IMR-90 (cell line): Measurements from ENCODE around the gene FERMT3. TPM values are rescaled to one million over a fixed set of nuclear protein-coding genes. Genes with fewer than 3 reads are reported as not detected.

Experiments used
- ATAC-seq: fragments of 200-7000 bp; cut with Tn5 transposase; 2 replicates; pipeline ENCODE4 v1.9.1; 2020; ENCODE audit warnings: low read depth, mild to moderate bottlenecking, moderate library complexity
- BruUV-seq: library from RNA; stranded (reverse); fragments of 400-500 nt; replicated peaks from 2 replicates; lab custom pipeline; 2021; lab: Mats Ljungman, UMichigan
- CTCF ChIA-PET: fragments of 300-600 bp; formaldehyde crosslinking; extraction: SDS; loops from one replicate; lab custom pipeline; 2021; ENCODE audit warnings: antibody characterized with exemption; lab: Yijun Ruan, JAX
- POLR2A ChIA-PET: fragments of 300-600 bp; sonication (Branson Sonifier 250); formaldehyde crosslinking; loops from one replicate; lab custom pipeline; 2022; ENCODE audit warnings: antibody characterized with exemption; ENCODE audit not compliant: unreplicated experiment; lab: Charles Lee
- DNase-seq: peaks from one replicate; pipeline ENCODE4 v3.0.0; 2013
- H2AFZ ChIP-seq: replicated peaks from 2 replicates; pipeline ENCODE3; 2013; ENCODE audit warnings: low read length, mild to moderate bottlenecking; ENCODE audit not compliant: poor library complexity
- H2AK5ac ChIP-seq: 2 replicates; pipeline ENCODE4 v1.6.1; 2013; ENCODE audit warnings: low read depth, low read length, inconsistent platforms
- H2AK9ac ChIP-seq: replicated peaks from 2 replicates; pipeline ENCODE3; 2013; ENCODE audit warnings: mild to moderate bottlenecking, low read depth, low read length, moderate library complexity; ENCODE audit not compliant: poor library complexity
- H2BK120ac ChIP-seq: 2 replicates; pipeline ENCODE4 v1.6.1; 2013; ENCODE audit warnings: low read depth, low read length, inconsistent platforms
- H2BK15ac ChIP-seq: 3 replicates; pipeline ENCODE4 v1.6.1; 2013; ENCODE audit warnings: low read depth, low read length, inconsistent platforms
- H2BK20ac ChIP-seq: 2 replicates; pipeline ENCODE4 v1.6.1; 2013; ENCODE audit warnings: low read depth, mild to moderate bottlenecking, inconsistent platforms, low read length, moderate library complexity
- H2BK5ac ChIP-seq: 2 replicates; pipeline ENCODE4 v1.6.1; 2013; ENCODE audit warnings: mild to moderate bottlenecking, low read depth, low read length, inconsistent platforms; ENCODE audit not compliant: poor library complexity, severe bottlenecking
- H3K14ac ChIP-seq: replicated peaks from 2 replicates; pipeline ENCODE4 v1.6.1; 2013; ENCODE audit warnings: low read depth, low read length, inconsistent platforms
- H3K18ac ChIP-seq: 2 replicates; pipeline ENCODE4 v1.6.1; 2013; ENCODE audit warnings: low read depth, low read length, control low read depth
- H3K23ac ChIP-seq: 2 replicates; pipeline ENCODE4 v1.6.1; 2013; ENCODE audit warnings: low read depth, low read length, inconsistent platforms
- H3K27ac ChIP-seq: 2 replicates; pipeline ENCODE4 v1.5.1; 2013; ENCODE audit warnings: mild to moderate bottlenecking, control low read depth, low read length; ENCODE audit not compliant: insufficient read depth
- H3K27me3 ChIP-seq: 2 replicates; pipeline ENCODE4 v1.6.1; 2013; ENCODE audit warnings: low read length; ENCODE audit not compliant: control insufficient read depth, insufficient read depth
- H3K36me3 ChIP-seq: 2 replicates; pipeline ENCODE4 v1.6.1; 2013; ENCODE audit warnings: low read length, mixed read lengths; ENCODE audit not compliant: control insufficient read depth, insufficient read depth
- H3K4ac ChIP-seq: 2 replicates; pipeline ENCODE4 v1.6.1; 2013; ENCODE audit warnings: low read depth, low read length, inconsistent platforms
- H3K4me1 ChIP-seq: 2 replicates; pipeline ENCODE4 v1.6.1; 2013; ENCODE audit warnings: low read length, mixed read lengths; ENCODE audit not compliant: control insufficient read depth, insufficient read depth
- H3K4me2 ChIP-seq: 2 replicates; pipeline ENCODE4 v1.6.1; 2013; ENCODE audit warnings: low read depth, mild to moderate bottlenecking, control low read depth, low read length, moderate library complexity
- H3K4me3 ChIP-seq: 2 replicates; pipeline ENCODE4 v1.5.1; 2013; ENCODE audit warnings: low read depth, mild to moderate bottlenecking, control low read depth, low read length, moderate library complexity; ENCODE audit not compliant: insufficient read depth
- H3K56ac ChIP-seq: 2 replicates; pipeline ENCODE4 v1.6.1; 2013; ENCODE audit warnings: low read length, inconsistent platforms; ENCODE audit not compliant: insufficient read depth; ENCODE audit errors: extremely low read depth
- H3K79me1 ChIP-seq, 2 experiments: 2 replicates each; pipeline ENCODE4 v1.6.1; 2013; ENCODE audit warnings: low read length in 2 of 2, inconsistent platforms in 1 of 2, low read depth in 1 of 2
- H3K9ac ChIP-seq: 2 replicates; pipeline ENCODE4 v1.6.1; 2013; ENCODE audit warnings: low read depth, low read length, control low read depth
- H3K9me1 ChIP-seq: 2 replicates; pipeline ENCODE4 v1.6.1; 2013; ENCODE audit warnings: low read length, inconsistent platforms; ENCODE audit not compliant: insufficient read depth
- H3K9me3 ChIP-seq: 2 replicates; pipeline ENCODE4 v1.6.1; 2013; ENCODE audit warnings: low read length; ENCODE audit not compliant: control insufficient read depth, insufficient read depth
- H4K20me1 ChIP-seq: 2 replicates; pipeline ENCODE4 v1.6.1; 2013; ENCODE audit warnings: low read length, inconsistent platforms; ENCODE audit not compliant: insufficient read depth
- H4K5ac ChIP-seq: 2 replicates; pipeline ENCODE4 v1.6.1; 2013; ENCODE audit warnings: mild to moderate bottlenecking, low read depth, low read length, control low read depth
- H4K8ac ChIP-seq, 2 experiments: 2 replicates each; pipeline ENCODE4 v1.6.1; 2013; ENCODE audit warnings: low read depth in 2 of 2, low read length in 2 of 2, control low read depth in 1 of 2, inconsistent platforms in 1 of 2
- H4K91ac ChIP-seq: 2 replicates; pipeline ENCODE4 v1.6.1; 2013; ENCODE audit warnings: low read depth, low read length, inconsistent platforms; ENCODE audit not compliant: insufficient read depth
- BHLHE40 ChIP-seq: fragments of 150-350 bp; IDR thresholded peaks from 2 replicates; pipeline ENCODE4 v1.6.1; 2016; ENCODE audit warnings: mild to moderate bottlenecking, low read depth, low read length
- CEBPB ChIP-seq: IDR thresholded peaks from 2 replicates; pipeline ENCODE4 v1.6.1; 2012; ENCODE audit warnings: low read depth, low read length, improper control_type of control experiment
- CHD1 ChIP-seq: IDR thresholded peaks from 2 replicates; pipeline ENCODE4 v1.6.1; 2012; ENCODE audit warnings: low read depth, low read length, improper control_type of control experiment
- FOS ChIP-seq: fragments of 150-350 bp; IDR thresholded peaks from 2 replicates; pipeline ENCODE4 v1.6.1; 2016; ENCODE audit warnings: low read depth, low read length
- MAFK ChIP-seq: IDR thresholded peaks from 2 replicates; pipeline ENCODE4 v1.6.1; 2012; ENCODE audit warnings: low read depth, low read length, improper control_type of control experiment
- MAZ ChIP-seq: IDR thresholded peaks from 2 replicates; pipeline ENCODE4 v1.6.1; 2012; ENCODE audit warnings: low read depth, mild to moderate bottlenecking, low read length, improper control_type of control experiment, moderate library complexity, borderline replicate concordance
- MXI1 ChIP-seq: IDR thresholded peaks from 2 replicates; pipeline ENCODE4 v1.6.1; 2012; ENCODE audit warnings: low read depth, mild to moderate bottlenecking, low read length, moderate library complexity, borderline replicate concordance
- NFE2L2 ChIP-seq: fragments of 150-350 bp; IDR thresholded peaks from 2 replicates; pipeline ENCODE4 v1.6.1; 2016; ENCODE audit warnings: low read depth, mild to moderate bottlenecking, low read length
- POLR2A ChIP-seq: IDR thresholded peaks from 2 replicates; pipeline ENCODE4 v1.6.1; 2012; ENCODE audit warnings: mild to moderate bottlenecking, low read depth, low read length
- RAD21 ChIP-seq: IDR thresholded peaks from 2 replicates; pipeline ENCODE4 v1.6.1; 2012; ENCODE audit warnings: low read length, improper control_type of control experiment
- RCOR1 ChIP-seq: IDR thresholded peaks from 2 replicates; pipeline ENCODE4 v1.6.1; 2012; ENCODE audit warnings: mild to moderate bottlenecking, low read length, improper control_type of control experiment; ENCODE audit not compliant: insufficient replicate concordance
- RFX5 ChIP-seq: IDR thresholded peaks from 2 replicates; pipeline ENCODE4 v1.8.0; 2012; ENCODE audit warnings: low read depth, mild to moderate bottlenecking, low read length, moderate library complexity
- SMC3 ChIP-seq: fragments of 150-350 bp; IDR thresholded peaks from 2 replicates; pipeline ENCODE4 v1.6.1; 2016; ENCODE audit warnings: low read depth, mild to moderate bottlenecking, antibody characterized with exemption, low read length, moderate library complexity
- WGBS, 2 experiments: methylation state at CpG; one replicate each; pipeline versions ENCODE4 v1.1.5 to v1.1.7; 2013; ENCODE audit warnings: missing lambda C conversion rate in 2 of 2; ENCODE audit not compliant: insufficient read length in 1 of 2; ENCODE audit errors: extremely low coverage in 2 of 2; 5-methylcytosine and 5-hydroxymethylcytosine counted together
- dilution Hi-C: fragments of 300-500 bp; cut with HindIII; formaldehyde crosslinking; loops from one replicate; pipeline ENCODE4 v1.14.3; 2018; ENCODE audit warnings: low sequenced_read_pairs; ENCODE audit not compliant: unreplicated experiment
- in situ Hi-C: fragments of 300-500 bp; cut with MboI; formaldehyde crosslinking; loops from 3 replicates; pipeline ENCODE4 v1.14.3; 2019; ENCODE audit warnings: low sequenced_read_pairs, inconsistent platforms, mixed read lengths
- intact Hi-C: fragments of 100-400 bp; cut with micrococcal nuclease; formaldehyde crosslinking; loops from 2 replicates; pipeline ENCODE4 v1.10.0; 2022
- polyA plus RNA-seq, 3 experiments: library from polyadenylated mRNA; depleted of rRNA; stranded (reverse); fragments of >200 nt; gene quantifications; 2 replicates each; pipeline ENCODE4 v1.2.3, GENCODE V29; 2012; ENCODE audit warnings: low replicate concordance in 1 of 3
- total RNA-seq: library from RNA; depleted of rRNA; stranded (reverse); fragments of >200 nt; gene quantifications from 2 replicates; pipeline ENCODE4 v1.2.3, GENCODE V29; 2012
- TF ChIP-seq, protein P1 (sequence below): fragments of 150-350 bp; IDR thresholded peaks from 2 replicates; pipeline ENCODE4 v1.6.1; 2017; ENCODE audit warnings: mild to moderate bottlenecking, antibody characterized with exemption, low read length, low read depth
- TF ChIP-seq, protein P2 (sequence below): fragments of 150-350 bp; IDR thresholded peaks from 2 replicates; pipeline ENCODE4 v1.6.1; 2016; ENCODE audit warnings: low read depth, mild to moderate bottlenecking, low read length, moderate library complexity, borderline replicate concordance
- TF ChIP-seq, protein P3 (sequence below): conservative IDR thresholded peaks from 2 replicates; pipeline ENCODE4 v1.5.1; 2012; ENCODE audit warnings: mild to moderate bottlenecking, low read depth, low read length, improper control_type of control experiment

FERMT3 gene
- total and polyA plus RNA-seq, 2 of the 4 experiments (the other 2 are of a cell fraction) = 0.36 to 2.3 TPM

DNA sequence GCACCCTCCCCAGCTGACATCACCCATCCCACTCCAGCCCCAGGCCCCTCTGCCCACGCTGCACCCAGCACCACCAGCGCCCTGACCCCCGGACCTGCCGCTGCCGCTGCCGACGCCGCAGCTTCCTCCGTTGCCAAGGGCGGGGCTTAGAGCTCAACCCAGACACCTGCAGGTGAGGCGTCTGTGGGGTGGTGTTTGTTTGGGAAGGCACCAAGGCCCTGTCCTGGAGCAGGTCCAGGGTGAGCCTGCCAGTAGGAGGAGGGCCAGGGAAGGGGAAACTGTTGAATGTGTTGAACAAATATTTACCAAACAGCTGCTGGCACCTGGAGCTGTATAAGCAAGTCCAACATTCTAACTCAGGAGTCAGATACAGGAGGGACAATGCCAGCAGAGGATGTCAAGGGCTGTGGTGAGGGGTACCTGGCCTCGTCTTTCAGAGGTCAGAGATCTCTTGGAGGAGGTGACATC, 31.0 kb downstream of the FERMT3 start:
- no peak for TF ChIP-seq RCOR1
- TF ChIP-seq, protein P1, sequence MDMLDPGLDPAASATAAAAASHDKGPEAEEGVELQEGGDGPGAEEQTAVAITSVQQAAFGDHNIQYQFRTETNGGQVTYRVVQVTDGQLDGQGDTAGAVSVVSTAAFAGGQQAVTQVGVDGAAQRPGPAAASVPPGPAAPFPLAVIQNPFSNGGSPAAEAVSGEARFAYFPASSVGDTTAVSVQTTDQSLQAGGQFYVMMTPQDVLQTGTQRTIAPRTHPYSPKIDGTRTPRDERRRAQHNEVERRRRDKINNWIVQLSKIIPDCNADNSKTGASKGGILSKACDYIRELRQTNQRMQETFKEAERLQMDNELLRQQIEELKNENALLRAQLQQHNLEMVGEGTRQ = no peak
- no peak for TF ChIP-seq MAFK
- TF ChIP-seq, protein P2, sequence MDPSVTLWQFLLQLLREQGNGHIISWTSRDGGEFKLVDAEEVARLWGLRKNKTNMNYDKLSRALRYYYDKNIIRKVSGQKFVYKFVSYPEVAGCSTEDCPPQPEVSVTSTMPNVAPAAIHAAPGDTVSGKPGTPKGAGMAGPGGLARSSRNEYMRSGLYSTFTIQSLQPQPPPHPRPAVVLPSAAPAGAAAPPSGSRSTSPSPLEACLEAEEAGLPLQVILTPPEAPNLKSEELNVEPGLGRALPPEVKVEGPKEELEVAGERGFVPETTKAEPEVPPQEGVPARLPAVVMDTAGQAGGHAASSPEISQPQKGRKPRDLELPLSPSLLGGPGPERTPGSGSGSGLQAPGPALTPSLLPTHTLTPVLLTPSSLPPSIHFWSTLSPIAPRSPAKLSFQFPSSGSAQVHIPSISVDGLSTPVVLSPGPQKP = no peak
- TF ChIP-seq MXI1 = no peak
- no peak for TF ChIP-seq FOS
- TF ChIP-seq SMC3 = no peak
- no peak for TF ChIP-seq POLR2A
- TF ChIP-seq BHLHE40 = no peak
- no peak for TF ChIP-seq MAZ
- TF ChIP-seq RAD21 = no peak
- no peak for TF ChIP-seq CHD1
- TF ChIP-seq NFE2L2 = no peak
- TF ChIP-seq RFX5 = no peak
- TF ChIP-seq, protein P3, sequence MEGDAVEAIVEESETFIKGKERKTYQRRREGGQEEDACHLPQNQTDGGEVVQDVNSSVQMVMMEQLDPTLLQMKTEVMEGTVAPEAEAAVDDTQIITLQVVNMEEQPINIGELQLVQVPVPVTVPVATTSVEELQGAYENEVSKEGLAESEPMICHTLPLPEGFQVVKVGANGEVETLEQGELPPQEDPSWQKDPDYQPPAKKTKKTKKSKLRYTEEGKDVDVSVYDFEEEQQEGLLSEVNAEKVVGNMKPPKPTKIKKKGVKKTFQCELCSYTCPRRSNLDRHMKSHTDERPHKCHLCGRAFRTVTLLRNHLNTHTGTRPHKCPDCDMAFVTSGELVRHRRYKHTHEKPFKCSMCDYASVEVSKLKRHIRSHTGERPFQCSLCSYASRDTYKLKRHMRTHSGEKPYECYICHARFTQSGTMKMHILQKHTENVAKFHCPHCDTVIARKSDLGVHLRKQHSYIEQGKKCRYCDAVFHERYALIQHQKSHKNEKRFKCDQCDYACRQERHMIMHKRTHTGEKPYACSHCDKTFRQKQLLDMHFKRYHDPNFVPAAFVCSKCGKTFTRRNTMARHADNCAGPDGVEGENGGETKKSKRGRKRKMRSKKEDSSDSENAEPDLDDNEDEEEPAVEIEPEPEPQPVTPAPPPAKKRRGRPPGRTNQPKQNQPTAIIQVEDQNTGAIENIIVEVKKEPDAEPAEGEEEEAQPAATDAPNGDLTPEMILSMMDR = no peak
- TF ChIP-seq CEBPB = no peak
- Histone ChIP-seq H3K9me1 (peaks cover 13% of the 10 kb centered on the region), H3K9me3 (no peaks in the 10 kb centered on the region), H3K27ac (no peak overlapping the region), H3K36me3 (peaks cover 19% of the 10 kb centered on the region), H3K4me2 (no peak overlapping the region), H2BK15ac (no peak overlapping the region), H2AK9ac (peak overlapping the region; percentile 51), H4K8ac (no peak overlapping the region), H3K4me1 (peaks cover 16% of the 10 kb centered on the region), H3K27me3 (no peaks in the 10 kb centered on the region), H3K9ac (no peak overlapping the region), H3K18ac (no peak overlapping the region), H3K79me1 (peaks cover 26 to 47% of the 10 kb centered on the region in 2 experiments; a peak in 3 of 4 replicates), H2AK5ac (no peak overlapping the region), H3K56ac (no peak overlapping the region), H2BK5ac (no peak overlapping the region), H4K20me1 (0 out of 2 replicates have a peak, but pooled peaks cover 1% of the 10 kb centered on the region), H3K14ac (no peak overlapping the region), H4K5ac (no peak overlapping the region), H2AFZ (no peak overlapping the region), H3K4me3 (no peak overlapping the region), H2BK120ac (no peak overlapping the region), H4K91ac (no peak overlapping the region), H2BK20ac (no peak overlapping the region), H3K23ac (no peak overlapping the region), H3K4ac (no peak overlapping the region)
- no peak for DNase-seq
- ChIA-PET POLR2A (no interaction called here), CTCF (no interaction called here)
- dilution Hi-C loops = no loop called here
- BruUV-seq = no TSS peak
- ATAC-seq = no peak
- intact Hi-C loops = no loop called here
- in situ Hi-C loops = no loop called here
- no CpG with 5 or more reads among the region's 12 CpGs for WGBS, 2 experiments
